DND-41 (cell line): ENCODE measurements around the gene BMERB1.
"Not testable (repeated sequence)": the region's sequence is repeated elsewhere in the genome, so short reads cannot be mapped to it uniquely, and the experiment has no call there.

Experiments
- ATAC-seq: fragments of 200-7000 bp; cut with Tn5 transposase; 3 replicates; pipeline ENCODE4 v1.9.1; 2021; ENCODE audit warnings: low read depth; ENCODE audit not compliant: insufficient read depth
- DNase-seq: peaks from one replicate; pipeline ENCODE4 v3.0.0-alpha.2; 2020
- H2AFZ ChIP-seq: 2 replicates; pipeline ENCODE4 v1.6.0; 2012; ENCODE audit warnings: low read depth, low read length
- H3K27ac ChIP-seq: 2 replicates; pipeline ENCODE4 v1.5.1; 2012; ENCODE audit warnings: low read length, inconsistent platforms
- H3K27me3 ChIP-seq: fragments of 200-600 bp; sonication (generic); 2 replicates; pipeline ENCODE4 v1.6.0; 2012; ENCODE audit warnings: low read length, mild to moderate bottlenecking, inconsistent platforms; ENCODE audit not compliant: insufficient read depth, poor library complexity
- H3K36me3 ChIP-seq: 2 replicates; pipeline ENCODE4 v1.5.1; 2012; ENCODE audit warnings: low read length, inconsistent platforms; ENCODE audit not compliant: insufficient read depth
- H3K4me1 ChIP-seq: 2 replicates; pipeline ENCODE4 v1.5.1; 2012; ENCODE audit warnings: mild to moderate bottlenecking, low read length; ENCODE audit not compliant: insufficient read depth
- H3K4me2 ChIP-seq: 2 replicates; pipeline ENCODE4 v1.6.0; 2012; ENCODE audit warnings: mild to moderate bottlenecking, moderate library complexity, low read length, inconsistent platforms; ENCODE audit not compliant: insufficient read depth
- H3K4me3 ChIP-seq, 2 experiments: fragments of 200-600 bp in 1 of 2; shearing (Covaris generic) in 1 of 2; 2 replicates each; pipeline ENCODE4 v1.5.1; 2012 to 2016; ENCODE audit warnings: inconsistent platforms in 2 of 2, low read length in 2 of 2, mild to moderate bottlenecking in 2 of 2, low read depth in 1 of 2, moderate library complexity in 1 of 2
- H3K79me2 ChIP-seq: 2 replicates; pipeline ENCODE4 v1.6.0; 2012; ENCODE audit warnings: low read length, inconsistent platforms; ENCODE audit not compliant: insufficient read depth
- H3K9ac ChIP-seq: 2 replicates; pipeline ENCODE4 v1.6.0; 2012; ENCODE audit warnings: low read depth, mild to moderate bottlenecking, inconsistent platforms, low read length, moderate library complexity
- H3K9me3 ChIP-seq: 2 replicates; pipeline ENCODE4 v1.5.1; 2012; ENCODE audit warnings: low read length, moderate library complexity, mild to moderate bottlenecking, inconsistent platforms; ENCODE audit not compliant: insufficient read depth, severe bottlenecking
- H4K20me1 ChIP-seq: 2 replicates; pipeline ENCODE4 v1.6.0; 2012; ENCODE audit warnings: low read length; ENCODE audit not compliant: insufficient read depth
- CTCF ChIP-seq: IDR thresholded peaks from 2 replicates; pipeline ENCODE4 v1.5.1; 2012; ENCODE audit warnings: borderline replicate concordance, low read length, moderate library complexity, mild to moderate bottlenecking; ENCODE audit not compliant: poor library complexity, severe bottlenecking; ENCODE audit errors: extremely low read depth
- EZH2 ChIP-seq: IDR thresholded peaks from 3 replicates; pipeline ENCODE4 v1.6.1; 2012; ENCODE audit warnings: borderline replicate concordance, low read depth, mild to moderate bottlenecking, moderate library complexity, low read length, inconsistent platforms; ENCODE audit not compliant: severe bottlenecking

BMERB1 gene

DNA sequence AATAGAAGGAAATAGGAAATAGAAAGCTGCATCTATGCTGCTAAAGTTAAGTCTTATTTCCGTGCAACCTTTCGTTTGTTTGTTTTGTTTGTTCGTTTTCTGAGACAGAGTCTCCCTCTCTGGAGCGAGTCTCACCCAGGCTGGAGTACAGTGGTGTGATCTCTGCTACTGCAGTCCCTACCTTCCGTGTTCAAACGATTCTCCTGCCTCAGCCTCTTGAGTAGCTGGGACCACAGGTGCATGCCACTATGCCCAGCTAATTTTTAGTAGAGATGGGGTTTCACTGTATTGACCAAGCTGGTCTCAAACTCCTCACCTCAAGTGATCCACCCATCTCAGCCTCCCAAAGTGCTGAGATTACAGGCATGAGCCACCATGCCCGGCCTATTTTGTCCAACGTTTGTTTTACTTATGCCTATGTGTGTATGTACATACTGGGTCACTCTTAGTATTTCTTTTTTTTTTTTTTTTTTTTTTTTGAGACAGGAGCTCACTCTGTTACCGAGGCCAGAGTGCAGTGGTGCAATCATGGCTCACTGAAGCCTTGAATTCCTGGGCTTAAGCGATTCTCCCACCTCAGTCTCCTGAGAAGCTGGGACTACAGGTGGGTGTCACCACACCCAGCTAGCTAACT, 16.8 kb downstream of the BMERB1 start:
- Histone ChIP-seq H4K20me1 (no peaks in the 10 kb centered on the region), H3K27ac (no peak overlapping the region), H3K27me3 (peaks cover 8% of the 10 kb centered on the region), H3K9me3 (no peaks in the 10 kb centered on the region), H3K4me3 (no peak overlapping the region), H2AFZ (no peak overlapping the region), H3K79me2 (no peaks in the 10 kb centered on the region), H3K9ac (no peak overlapping the region), H3K4me2 (no peak overlapping the region), H3K36me3 (no peaks in the 10 kb centered on the region), H3K4me1 (no peaks in the 10 kb centered on the region)
- DNase-seq (no peak), ATAC-seq (no peak)
- no peak for TF ChIP-seq CTCF
- TF ChIP-seq EZH2, result no peak

GRCh38 chr16:15452246-15452855, 18.0 kb downstream of the BMERB1 start:
- Histone ChIP-seq H3K4me1 (no peaks in the 10 kb centered on the region), H3K79me2 (no peaks in the 10 kb centered on the region), H3K27ac (no peak overlapping the region), H3K27me3 (peaks cover 8% of the 10 kb centered on the region), H3K4me3 (no peak overlapping the region), H2AFZ (no peak overlapping the region), H3K9ac (no peak overlapping the region), H4K20me1 (no peaks in the 10 kb centered on the region), H3K36me3 (no peaks in the 10 kb centered on the region), H3K4me2 (no peak overlapping the region), H3K9me3 (no peaks in the 10 kb centered on the region)
- DNase-seq (no peak), ATAC-seq (no peak)
- TF ChIP-seq EZH2 (no peak), CTCF (no peak)

- H3K27ac ChIP-seq, H3K9ac ChIP-seq, H3K4me3 ChIP-seq, DNase-seq, ATAC-seq, H2AFZ ChIP-seq, H3K79me2 ChIP-seq, H3K4me2 ChIP-seq, H3K27me3 ChIP-seq, H3K36me3 ChIP-seq, H3K4me1 ChIP-seq, H4K20me1 ChIP-seq, H3K9me3 ChIP-seq: not testable (repeated sequence)
Observed at GRCh38 chr16:15453296-15453695, 18.9 kb downstream of the BMERB1 start.

DNA sequence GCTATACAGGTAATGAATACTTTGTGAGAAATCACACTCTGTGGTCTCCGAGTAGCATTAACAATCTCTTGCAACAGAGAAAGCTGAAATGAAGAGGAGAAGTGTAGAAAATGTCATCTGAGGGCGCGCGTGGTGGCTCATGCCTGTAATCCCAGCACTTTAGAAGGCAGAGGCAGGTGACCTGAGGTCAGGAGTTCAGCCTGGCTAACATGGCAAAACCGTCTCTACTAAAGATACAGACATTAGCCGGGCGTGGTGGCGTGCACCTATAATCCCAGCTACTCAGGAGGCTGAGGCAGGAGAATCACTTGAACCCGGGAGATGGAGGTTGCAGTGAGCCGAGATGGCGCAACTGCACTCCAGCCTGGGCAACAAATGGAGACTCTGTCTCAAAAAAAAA, 20.5 kb downstream of the BMERB1 start:
- H3K27me3 ChIP-seq, H3K9me3 ChIP-seq, H3K4me1 ChIP-seq, H3K4me3 ChIP-seq, ATAC-seq, H3K27ac ChIP-seq, DNase-seq, H3K9ac ChIP-seq, H3K4me2 ChIP-seq, H4K20me1 ChIP-seq, H2AFZ ChIP-seq, H3K79me2 ChIP-seq, H3K36me3 ChIP-seq: not testable (repeated sequence)
